GM12878 (cell line): ENCODE measurements around the gene INHBC.
"Not testable (repeated sequence)": the region's sequence is repeated elsewhere in the genome, so short reads cannot be mapped to it uniquely, and the experiment has no call there.

Experiments
- CTCF ChIP-seq, 3 experiments: IDR thresholded peaks in 2 of 3; conservative IDR thresholded peaks in 1 of 3; 2 replicates each; pipeline ENCODE4 v1.5.1; 2011; ENCODE audit warnings: low read depth in 3 of 3, low read length in 3 of 3, mild to moderate bottlenecking in 3 of 3, control low read depth in 2 of 3, moderate library complexity in 2 of 3, inconsistent platforms in 1 of 3, mixed read lengths in 1 of 3; ENCODE audit not compliant: control insufficient read depth in 2 of 3, insufficient read depth in 1 of 3; ENCODE audit errors: extremely low read depth in 1 of 3
- GABPA ChIP-seq: IDR thresholded peaks from 2 replicates; pipeline ENCODE4 v1.6.1; 2014; ENCODE audit warnings: antibody characterized with exemption, low read depth, mild to moderate bottlenecking, inconsistent platforms
- POLR2AphosphoS5 ChIP-seq: IDR thresholded peaks from 2 replicates; pipeline ENCODE4 v1.6.1; 2011; ENCODE audit warnings: mild to moderate bottlenecking, low read length, inconsistent platforms
- SP1 ChIP-seq: IDR thresholded peaks from one replicate; pipeline ENCODE4 v1.6.1; 2011; ENCODE audit warnings: low read depth, low read length

GRCh38 chr12:57426948-57427347 lies 7.6 kb upstream of the INHBC start:
- not testable (repeated sequence) for TF ChIP-seq CTCF (IDR thresholded peaks at IDR 0.05 in 2 of 3, conservative IDR thresholded peaks at IDR 0.05 in 1 of 3; ENCODE audit: control insufficient read depth in 2 of 3, extremely low read depth in 1 of 3, insufficient read depth in 1 of 3, low read depth in 3 of 3, low read length in 3 of 3); GABPA; SP1; POLR2AphosphoS5
